HepG2 (cell line): ENCODE measurements around the gene KIF25. TPM values are rescaled to one million over a fixed set of nuclear protein-coding genes. Genes with fewer than 3 reads are reported as not detected.

Experiments used
- ATAC-seq: fragments of 200-7000 bp; cut with Tn5 transposase; 3 replicates; pipeline ENCODE4 v1.9.1; 2020; ENCODE audit warnings: mild to moderate bottlenecking, moderate library complexity
- BruUV-seq: library from RNA; stranded (reverse); fragments of 400-500 nt; replicated peaks from 2 replicates; lab custom pipeline; 2021; lab: Mats Ljungman, UMichigan
- CTCF ChIA-PET: fragments of 300-600 bp; formaldehyde crosslinking; extraction: SDS; loops from one replicate; lab custom pipeline; 2021; ENCODE audit warnings: low total read pairs, inconsistent platforms, low intra/inter-chr PET ratio; lab: Yijun Ruan, JAX
- POLR2A ChIA-PET: fragments of 350-600 bp; sonication (Branson Sonifier 250); formaldehyde crosslinking; loops from one replicate; lab custom pipeline; 2020; ENCODE audit warnings: antibody characterized with exemption, inconsistent platforms; lab: Yijun Ruan, JAX
- DNase-seq: peaks from one replicate; pipeline ENCODE4 v3.0.0-alpha.2; 2015; ENCODE audit warnings: low spot score
- FAIRE-seq: peaks from 3 replicates; lab custom pipeline; 2011; peaks lifted over from hg19 to GRCh38; lab: Jason Lieb, UNC
- H2AFZ ChIP-seq: one replicate; pipeline ENCODE4 v1.6.1; 2011; ENCODE audit warnings: low read length, inconsistent platforms
- H3K27ac ChIP-seq: fragments of 300-600 bp; 3 replicates; pipeline ENCODE4 v1.8.0; 2011; ENCODE audit warnings: mixed run types, mild to moderate bottlenecking, mixed read lengths, low read length, inconsistent platforms; ENCODE audit not compliant: insufficient read depth; ENCODE audit errors: extremely low read length
- H3K27me3 ChIP-seq, 2 experiments: fragments of 200-600 bp in 1 of 2; 2 replicates in 1 of 2; 3 replicates in 1 of 2; pipeline versions ENCODE4 v1.6.0 to v1.8.0; 2011; ENCODE audit warnings: low read length in 2 of 2, mild to moderate bottlenecking in 2 of 2, moderate library complexity in 2 of 2, inconsistent platforms in 1 of 2; ENCODE audit not compliant: insufficient read depth in 2 of 2, control insufficient read depth in 1 of 2
- H3K36me3 ChIP-seq, 2 experiments: fragments of 200-600 bp in 1 of 2; replicated peaks in 1 of 2; 2 replicates in 1 of 2; 3 replicates in 1 of 2; pipeline versions ENCODE4 v1.5.1 to v1.8.0; 2011; ENCODE audit warnings: low read length in 2 of 2, inconsistent platforms in 1 of 2; ENCODE audit not compliant: insufficient read depth in 2 of 2, control insufficient read depth in 1 of 2
- H3K4me1 ChIP-seq: 2 replicates; pipeline ENCODE4 v1.5.1; 2012; ENCODE audit warnings: low read length, inconsistent platforms; ENCODE audit not compliant: insufficient read depth
- H3K4me2 ChIP-seq: 2 replicates; pipeline ENCODE4 v1.6.0; 2011; ENCODE audit warnings: low read depth, low read length, inconsistent platforms
- H3K4me3 ChIP-seq, 3 experiments: fragments of 200-600 bp in 1 of 3; sonication (generic), shearing (Covaris generic) in 1 of 3; replicated peaks in 1 of 3; 2 replicates each; pipeline ENCODE4 v1.5.1; 2011 to 2016; ENCODE audit warnings: low read length in 3 of 3, inconsistent platforms in 2 of 3, low read depth in 2 of 3, mild to moderate bottlenecking in 2 of 3, control low read depth in 1 of 3, mixed read lengths in 1 of 3; ENCODE audit not compliant: insufficient read depth in 1 of 3
- H3K79me2 ChIP-seq: one replicate; pipeline ENCODE4 v1.6.1; 2011; ENCODE audit warnings: low read length, inconsistent platforms; ENCODE audit not compliant: insufficient read depth
- H3K9ac ChIP-seq: 2 replicates; pipeline ENCODE4 v1.6.0; 2011; ENCODE audit warnings: mild to moderate bottlenecking, low read depth, low read length, inconsistent platforms; ENCODE audit not compliant: insufficient read depth
- H3K9me3 ChIP-seq: 2 replicates; pipeline ENCODE4 v1.5.1; 2012; ENCODE audit warnings: mild to moderate bottlenecking, low read length
- H4K20me1 ChIP-seq: 2 replicates; pipeline ENCODE4 v1.6.0; 2011; ENCODE audit warnings: inconsistent platforms, mild to moderate bottlenecking, low read length, moderate library complexity; ENCODE audit not compliant: insufficient read depth
- KAT2B ChIP-seq: fragments of 150-350 bp; IDR thresholded peaks from 2 replicates; pipeline ENCODE4 v1.6.1; 2014; ENCODE audit warnings: low read depth, low read length, borderline replicate concordance
- MBNL3 ChIP-seq: fragments of 250-450 bp; sonication (Bioruptor Pico); conservative IDR thresholded peaks from 2 replicates; pipeline ENCODE4 v1.8.0; 2022; ENCODE audit warnings: mild to moderate bottlenecking, inconsistent platforms
- NFIC ChIP-seq: IDR thresholded peaks from 2 replicates; pipeline ENCODE4 v1.6.1; 2012; ENCODE audit warnings: mild to moderate bottlenecking, low read length, inconsistent platforms
- TEAD3 ChIP-seq: optimal IDR thresholded peaks from 2 replicates; pipeline ENCODE3; 2016; ENCODE audit warnings: borderline replicate concordance
- ZNF17 ChIP-seq: sonication (generic); formaldehyde crosslinking; IDR thresholded peaks from 2 replicates; pipeline ENCODE4 v1.5.0; 2020; ENCODE audit warnings: mild to moderate bottlenecking, missing genetic modification reagents
- ZNF263 ChIP-seq: sonication (generic); formaldehyde crosslinking; IDR thresholded peaks from 2 replicates; pipeline ENCODE4 v1.4.0; 2020; ENCODE audit warnings: missing genetic modification reagents
- ZNF569 ChIP-seq: sonication (generic); formaldehyde crosslinking; IDR thresholded peaks from 2 replicates; pipeline ENCODE4 v1.5.0; 2020; ENCODE audit warnings: mild to moderate bottlenecking, missing genetic modification reagents, moderate library complexity, borderline replicate concordance
- ZNF577 ChIP-seq: sonication (generic); formaldehyde crosslinking; IDR thresholded peaks from 2 replicates; pipeline ENCODE4 v1.4.0; 2020; ENCODE audit warnings: mild to moderate bottlenecking, low read depth, missing genetic modification reagents, borderline replicate concordance
- ZNF709 ChIP-seq: sonication (generic); formaldehyde crosslinking; IDR thresholded peaks from 2 replicates; pipeline ENCODE4 v1.5.0; 2020; ENCODE audit warnings: mild to moderate bottlenecking, missing genetic modification reagents
- WGBS: methylation state at CpG from one replicate; pipeline ENCODE4 v1.1.6; 2017; ENCODE audit warnings: low lambda C conversion rate; 5-methylcytosine and 5-hydroxymethylcytosine counted together
- in situ Hi-C: cut with HindIII; loops from 2 replicates; pipeline ENCODE4 v1.10.0; 2017; ENCODE audit warnings: low pct_unique_long_range_greater_than_20kb; ENCODE audit not compliant: extremely low pct_ligation_motif_present
- intact Hi-C: fragments of 100-400 bp; cut with micrococcal nuclease; formaldehyde crosslinking; loops from one replicate; pipeline ENCODE4 v1.10.0; 2022; ENCODE audit not compliant: unreplicated experiment
- polyA plus RNA-seq, 8 experiments: library from polyadenylated mRNA; depleted of rRNA in 3 of 8; stranded (reverse) in 7 of 8; unstranded in 1 of 8; fragments of >200 nt; fragmentation: Illumina TruSeq in 4 of 8; extraction: Trizol in 4 of 8; gene quantifications; 2 replicates each; pipeline versions ENCODE4 v1.2.1 to v1.2.3, GENCODE V29; 2011 to 2016; ENCODE audit warnings: low read depth in 4 of 8, missing spikeins in 1 of 8, mixed read lengths in 1 of 8; ENCODE audit not compliant: insufficient read depth in 1 of 8
- total RNA-seq, 5 experiments: library from RNA; depleted of rRNA; stranded (reverse); fragments of >200 nt; fragmentation: Illumina TruSeq; extraction: Trizol; gene quantifications; 2 replicates each; pipeline ENCODE4 v1.2.3, GENCODE V29; 2016; ENCODE audit warnings: low read depth in 1 of 5
- TF ChIP-seq, protein P1 (sequence below): sonication (generic); formaldehyde crosslinking; IDR thresholded peaks from 2 replicates; pipeline ENCODE4 v1.4.0; 2020; ENCODE audit warnings: missing genetic modification reagents, borderline replicate concordance
- TF ChIP-seq, protein P2 (sequence below): IDR thresholded peaks from 2 replicates; pipeline ENCODE4 v1.6.1; 2016; ENCODE audit warnings: missing compliant biosample characterization, missing genetic modification reagents, borderline replicate concordance

Gene KIF25
- total and polyA plus RNA-seq, 2 of the 13 experiments (the other 11 are each of a cell fraction or from before 2014, with no cell fraction given), result not detected

DNA sequence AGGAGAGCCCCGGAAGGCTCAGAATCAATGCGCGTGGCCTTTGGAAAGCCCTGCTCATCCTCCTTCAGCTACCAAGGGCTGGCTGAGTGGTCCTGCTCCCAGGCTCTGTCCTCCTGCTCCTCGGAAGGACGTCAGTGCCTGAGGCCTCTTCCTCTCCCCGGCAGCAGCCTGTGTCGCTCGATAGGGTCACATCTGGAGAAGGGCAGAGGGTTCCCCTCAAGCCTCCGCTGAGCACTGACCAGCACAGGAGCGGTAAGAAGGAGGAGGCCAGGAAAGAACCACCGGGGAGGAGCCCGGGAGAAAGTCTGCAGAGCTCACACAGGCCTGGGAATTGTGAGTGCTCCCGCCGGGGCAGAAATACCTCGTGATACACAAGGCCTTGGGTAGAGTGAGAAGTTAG lies 21.2 kb downstream of the KIF25 start:
- no peaks in the 10 kb centered on the region for H4K20me1 ChIP-seq
- no peak overlapping the region for H3K27ac ChIP-seq
- no peak for ATAC-seq
- H3K36me3 ChIP-seq, result no peaks in the 10 kb centered on the region
- H3K9ac ChIP-seq, result no peak overlapping the region
- H3K4me1 ChIP-seq, result peaks cover 46% of the 10 kb centered on the region
- ChIA-PET POLR2A (no interaction called here), CTCF (no interaction called here)
- no peak overlapping the region for H3K4me2 ChIP-seq
- no peak overlapping the region for H3K4me3 ChIP-seq
- BruUV-seq, result no TSS peak
- in situ Hi-C loops (no loop called here), intact Hi-C loops (no loop called here)
- 83% methylated on average over 15 of the region's 15 CpGs for WGBS
- DNase-seq, result no peak
- H2AFZ ChIP-seq, result no peak overlapping the region
- FAIRE-seq, result no peak
- peaks cover 0 to 19% of the 10 kb centered on the region in 2 experiments; a peak in 3 of 5 replicates for H3K27me3 ChIP-seq
- no peaks in the 10 kb centered on the region for H3K9me3 ChIP-seq
- H3K79me2 ChIP-seq, result no peaks in the 10 kb centered on the region
- TF ChIP-seq, protein P1, sequence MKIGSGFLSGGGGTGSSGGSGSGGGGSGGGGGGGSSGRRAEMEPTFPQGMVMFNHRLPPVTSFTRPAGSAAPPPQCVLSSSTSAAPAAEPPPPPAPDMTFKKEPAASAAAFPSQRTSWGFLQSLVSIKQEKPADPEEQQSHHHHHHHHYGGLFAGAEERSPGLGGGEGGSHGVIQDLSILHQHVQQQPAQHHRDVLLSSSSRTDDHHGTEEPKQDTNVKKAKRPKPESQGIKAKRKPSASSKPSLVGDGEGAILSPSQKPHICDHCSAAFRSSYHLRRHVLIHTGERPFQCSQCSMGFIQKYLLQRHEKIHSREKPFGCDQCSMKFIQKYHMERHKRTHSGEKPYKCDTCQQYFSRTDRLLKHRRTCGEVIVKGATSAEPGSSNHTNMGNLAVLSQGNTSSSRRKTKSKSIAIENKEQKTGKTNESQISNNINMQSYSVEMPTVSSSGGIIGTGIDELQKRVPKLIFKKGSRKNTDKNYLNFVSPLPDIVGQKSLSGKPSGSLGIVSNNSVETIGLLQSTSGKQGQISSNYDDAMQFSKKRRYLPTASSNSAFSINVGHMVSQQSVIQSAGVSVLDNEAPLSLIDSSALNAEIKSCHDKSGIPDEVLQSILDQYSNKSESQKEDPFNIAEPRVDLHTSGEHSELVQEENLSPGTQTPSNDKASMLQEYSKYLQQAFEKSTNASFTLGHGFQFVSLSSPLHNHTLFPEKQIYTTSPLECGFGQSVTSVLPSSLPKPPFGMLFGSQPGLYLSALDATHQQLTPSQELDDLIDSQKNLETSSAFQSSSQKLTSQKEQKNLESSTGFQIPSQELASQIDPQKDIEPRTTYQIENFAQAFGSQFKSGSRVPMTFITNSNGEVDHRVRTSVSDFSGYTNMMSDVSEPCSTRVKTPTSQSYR (CRISPR knock-in tag), result no peak
- TF ChIP-seq TEAD3 (CRISPR knock-in tag), result no peak
- no peak for TF ChIP-seq ZNF17 (CRISPR knock-in tag)
- peak; percentile 60; the same call in 1 of the 2 replicates for TF ChIP-seq ZNF263
- TF ChIP-seq MBNL3 (CRISPR knock-in tag), result no peak
- no peak for TF ChIP-seq NFIC
- peak; percentile 85; the same call in 1 of the 2 replicates for TF ChIP-seq ZNF709
- TF ChIP-seq, protein P2, sequence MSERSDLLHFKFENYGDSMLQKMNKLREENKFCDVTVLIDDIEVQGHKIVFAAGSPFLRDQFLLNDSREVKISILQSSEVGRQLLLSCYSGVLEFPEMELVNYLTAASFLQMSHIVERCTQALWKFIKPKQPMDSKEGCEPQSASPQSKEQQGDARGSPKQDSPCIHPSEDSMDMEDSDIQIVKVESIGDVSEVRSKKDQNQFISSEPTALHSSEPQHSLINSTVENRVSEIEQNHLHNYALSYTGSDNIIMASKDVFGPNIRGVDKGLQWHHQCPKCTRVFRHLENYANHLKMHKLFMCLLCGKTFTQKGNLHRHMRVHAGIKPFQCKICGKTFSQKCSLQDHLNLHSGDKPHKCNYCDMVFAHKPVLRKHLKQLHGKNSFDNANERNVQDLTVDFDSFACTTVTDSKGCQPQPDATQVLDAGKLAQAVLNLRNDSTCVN (CRISPR knock-in tag), result no peak
- no peak for TF ChIP-seq KAT2B
- no peak for TF ChIP-seq ZNF569 (CRISPR knock-in tag)
- no peak for TF ChIP-seq ZNF577 (CRISPR knock-in tag)
- TF ChIP-seq, all 625 proteins: peak for 2
